HepG2 (cell line): ENCODE results near the gene AGBL3. TPM values are rescaled to one million over a fixed set of nuclear protein-coding genes. Genes with fewer than 3 reads are reported as not detected.

Experiments
- CCDC6 ChIP-seq: sonication (generic); formaldehyde crosslinking; IDR thresholded peaks from 2 replicates; pipeline ENCODE4 v1.8.1; 2022; ENCODE audit warnings: mild to moderate bottlenecking, missing genetic modification reagents, moderate library complexity
- HDAC6 ChIP-seq: fragments of 200-600 bp; sonication (generic); IDR thresholded peaks from 2 replicates; pipeline ENCODE4 v1.7.0; 2017; ENCODE audit warnings: mild to moderate bottlenecking, antibody characterized with exemption, low read length, low read depth
- JDP2 ChIP-seq: sonication (generic); formaldehyde crosslinking; IDR thresholded peaks from 2 replicates; pipeline ENCODE4 v1.8.1; 2022; ENCODE audit warnings: missing genetic modification reagents, borderline replicate concordance
- KDM5A ChIP-seq: fragments of 200-600 bp; sonication (generic); IDR thresholded peaks from 2 replicates; pipeline ENCODE4 v1.7.0; 2018; ENCODE audit warnings: antibody characterized with exemption, mild to moderate bottlenecking, low read length, borderline replicate concordance
- MED13 ChIP-seq: sonication (generic); formaldehyde crosslinking; IDR thresholded peaks from 2 replicates; pipeline ENCODE4 v1.5.0; 2020; ENCODE audit warnings: missing genetic modification reagents
- MLLT10 ChIP-seq: sonication (generic); formaldehyde crosslinking; IDR thresholded peaks from 2 replicates; pipeline ENCODE4 v1.4.0; 2020; ENCODE audit warnings: missing genetic modification reagents
- MYNN ChIP-seq: sonication (generic); formaldehyde crosslinking; IDR thresholded peaks from 2 replicates; pipeline ENCODE4 v1.4.0; 2020; ENCODE audit warnings: mild to moderate bottlenecking, low read depth, missing genetic modification reagents
- NR2C2 ChIP-seq: sonication (generic); formaldehyde crosslinking; IDR thresholded peaks from 2 replicates; pipeline ENCODE4 v1.4.0; 2020; ENCODE audit warnings: missing genetic modification reagents, mild to moderate bottlenecking, moderate library complexity, borderline replicate concordance
- NRL ChIP-seq: sonication (generic); formaldehyde crosslinking; IDR thresholded peaks from 2 replicates; pipeline ENCODE4 v1.5.0; 2020; ENCODE audit warnings: missing genetic modification reagents, mild to moderate bottlenecking, moderate library complexity, borderline replicate concordance
- PCBP1 ChIP-seq: fragments of 200-400 bp; formaldehyde crosslinking; IDR thresholded peaks from 2 replicates; pipeline ENCODE4 v1.6.1; 2017; ENCODE audit warnings: mild to moderate bottlenecking, low read depth, low read length, borderline replicate concordance
- SMAD1 ChIP-seq: sonication (generic); formaldehyde crosslinking; IDR thresholded peaks from 2 replicates; pipeline ENCODE4 v1.4.0; 2020; ENCODE audit warnings: missing genetic modification reagents, low read depth, mild to moderate bottlenecking, borderline replicate concordance
- SRSF9 ChIP-seq: fragments of 200-400 bp; formaldehyde crosslinking; IDR thresholded peaks from 2 replicates; pipeline ENCODE4 v1.6.1; 2018; ENCODE audit warnings: borderline replicate concordance, mild to moderate bottlenecking, low read depth, low read length; ENCODE audit not compliant: insufficient read depth, poor library complexity, severe bottlenecking
- TP53 ChIP-seq: sonication (generic); formaldehyde crosslinking; conservative IDR thresholded peaks from 2 replicates; pipeline ENCODE4 v1.4.0; 2020; ENCODE audit warnings: missing genetic modification reagents
- ZBTB20 ChIP-seq: sonication (generic); formaldehyde crosslinking; IDR thresholded peaks from 2 replicates; pipeline ENCODE4 v1.8.1; 2023; ENCODE audit warnings: missing genetic modification reagents, low read depth, mild to moderate bottlenecking, borderline replicate concordance
- ZNF3 ChIP-seq: IDR thresholded peaks from 2 replicates; pipeline ENCODE4 v1.7.0; 2017; ENCODE audit warnings: inconsistent platforms
- ZSCAN20 ChIP-seq: sonication (generic); formaldehyde crosslinking; IDR thresholded peaks from 2 replicates; pipeline ENCODE4 v1.4.0; 2020; ENCODE audit warnings: missing genetic modification reagents, mild to moderate bottlenecking, borderline replicate concordance
- polyA plus RNA-seq, 8 experiments: library from polyadenylated mRNA; depleted of rRNA in 3 of 8; stranded (reverse) in 7 of 8; unstranded in 1 of 8; fragments of >200 nt; fragmentation: Illumina TruSeq in 4 of 8; extraction: Trizol in 4 of 8; gene quantifications; 2 replicates each; pipeline versions ENCODE4 v1.2.1 to v1.2.3, GENCODE V29; 2011 to 2016; ENCODE audit warnings: low read depth in 4 of 8, missing spikeins in 1 of 8, mixed read lengths in 1 of 8; ENCODE audit not compliant: insufficient read depth in 1 of 8
- total RNA-seq, 5 experiments: library from RNA; depleted of rRNA; stranded (reverse); fragments of >200 nt; fragmentation: Illumina TruSeq; extraction: Trizol; gene quantifications; 2 replicates each; pipeline ENCODE4 v1.2.3, GENCODE V29; 2016; ENCODE audit warnings: low read depth in 1 of 5
- TF ChIP-seq, protein P1 (sequence below), 2 experiments: sonication (generic) in 1 of 2; formaldehyde crosslinking in 1 of 2; IDR thresholded peaks; 2 replicates each; pipeline versions ENCODE4 v1.5.1 to v1.6.1; 2011 to 2020; ENCODE audit warnings: borderline replicate concordance in 1 of 2, low read depth in 1 of 2, low read length in 1 of 2, mild to moderate bottlenecking in 1 of 2, missing genetic modification reagents in 1 of 2, moderate library complexity in 1 of 2
- TF ChIP-seq, protein P2 (sequence below): IDR thresholded peaks from 2 replicates; pipeline ENCODE4 v1.6.1; 2016; ENCODE audit warnings: missing biosample characterization, missing genetic modification reagents, low read depth
- TF ChIP-seq, protein P3 (sequence below): sonication (generic); formaldehyde crosslinking; IDR thresholded peaks from 2 replicates; pipeline ENCODE4 v1.5.0; 2020; ENCODE audit warnings: mild to moderate bottlenecking, missing genetic modification reagents
- TF ChIP-seq, protein P4 (sequence below): IDR thresholded peaks from 2 replicates; pipeline ENCODE4 v1.6.1; 2012; ENCODE audit warnings: inconsistent platforms
- TF ChIP-seq, protein P5 (sequence below): sonication (generic); formaldehyde crosslinking; IDR thresholded peaks from 2 replicates; pipeline ENCODE4 v1.4.0; 2020; ENCODE audit warnings: mild to moderate bottlenecking, missing genetic modification reagents

AGBL3 gene
- total and polyA plus RNA-seq, 2 of the 13 experiments (the other 11 are each of a cell fraction or from before 2014, with no cell fraction given): 2.2 to 7.2 TPM

DNA sequence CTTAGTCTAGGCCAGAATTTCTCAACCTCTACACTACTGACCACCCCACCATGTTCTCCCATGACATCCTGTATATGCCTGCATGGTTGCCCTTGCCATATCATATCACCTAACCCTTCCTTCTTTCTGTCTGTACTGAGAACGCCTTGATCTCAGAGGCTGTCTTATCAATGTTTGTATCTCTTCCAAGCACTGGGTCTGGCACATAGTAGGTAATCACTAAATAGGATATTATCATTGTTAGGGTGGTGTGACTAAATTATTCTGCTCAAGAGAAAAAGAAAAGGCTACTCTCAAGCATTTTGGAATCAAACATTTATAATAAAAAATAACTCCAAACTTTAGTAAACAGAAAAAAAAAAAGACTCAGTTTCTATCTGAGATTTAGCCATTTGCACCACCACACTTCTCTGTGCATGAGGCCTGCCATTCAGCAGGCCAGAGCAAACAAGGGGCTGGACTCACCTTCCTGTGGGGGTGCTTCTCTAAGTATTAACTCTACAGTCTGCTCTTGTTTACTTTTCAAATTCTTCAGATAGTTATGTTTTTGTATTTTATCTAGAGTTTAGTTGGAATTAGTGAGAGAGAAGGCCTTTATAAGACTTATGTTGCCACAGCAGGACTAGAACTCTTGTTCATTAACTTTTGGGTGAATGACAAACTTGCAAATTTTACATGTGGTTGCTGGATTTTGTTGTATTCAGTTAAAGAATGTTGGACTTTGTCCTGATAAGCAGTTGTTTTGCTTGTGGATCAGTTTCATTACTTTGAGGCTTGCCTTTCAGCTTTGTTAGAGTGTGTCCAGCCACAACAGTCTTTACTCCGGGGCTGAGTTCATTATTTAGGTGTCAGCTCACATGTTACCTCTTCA, 5.4 kb downstream of the AGBL3 start (continued):
- no peak for TF ChIP-seq JDP2 (CRISPR knock-in tag)
- no peak for TF ChIP-seq MYNN
- TF ChIP-seq, protein P1, sequence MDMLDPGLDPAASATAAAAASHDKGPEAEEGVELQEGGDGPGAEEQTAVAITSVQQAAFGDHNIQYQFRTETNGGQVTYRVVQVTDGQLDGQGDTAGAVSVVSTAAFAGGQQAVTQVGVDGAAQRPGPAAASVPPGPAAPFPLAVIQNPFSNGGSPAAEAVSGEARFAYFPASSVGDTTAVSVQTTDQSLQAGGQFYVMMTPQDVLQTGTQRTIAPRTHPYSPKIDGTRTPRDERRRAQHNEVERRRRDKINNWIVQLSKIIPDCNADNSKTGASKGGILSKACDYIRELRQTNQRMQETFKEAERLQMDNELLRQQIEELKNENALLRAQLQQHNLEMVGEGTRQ (IDR thresholded peaks at IDR 0.05; ENCODE audit: low read depth, low read length): no peak
- TF ChIP-seq, protein P1 (CRISPR knock-in tag; IDR thresholded peaks at IDR 0.05; ENCODE audit: borderline replicate concordance): no peak
- TF ChIP-seq NR2C2 (CRISPR knock-in tag): no peak
- no peak for TF ChIP-seq TP53 (CRISPR knock-in tag)
- TF ChIP-seq SMAD1 (CRISPR knock-in tag): no peak
- TF ChIP-seq, protein P2, sequence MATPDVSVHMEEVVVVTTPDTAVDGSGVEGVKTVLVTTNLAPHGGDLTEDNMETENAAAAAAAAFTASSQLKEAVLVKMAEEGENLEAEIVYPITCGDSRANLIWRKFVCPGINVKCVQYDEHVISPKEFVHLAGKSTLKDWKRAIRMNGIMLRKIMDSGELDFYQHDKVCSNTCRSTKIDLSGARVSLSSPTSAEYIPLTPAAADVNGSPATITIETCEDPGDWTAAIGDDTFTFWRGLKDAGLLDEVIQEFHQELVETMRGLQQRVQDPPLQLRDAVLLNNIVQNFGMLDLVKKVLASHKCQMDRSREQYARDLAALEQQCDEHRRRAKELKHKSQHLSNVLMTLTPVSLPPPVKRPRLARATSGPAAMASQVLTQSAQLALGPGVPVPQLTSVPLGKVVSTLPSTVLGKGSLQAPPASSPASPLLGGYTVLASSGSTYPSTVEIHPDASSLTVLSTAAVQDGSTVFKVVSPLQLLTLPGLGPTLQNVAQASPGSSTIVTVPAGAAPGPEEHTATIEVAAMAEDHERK (CRISPR knock-in tag): no peak
- TF ChIP-seq SRSF9: no peak
- TF ChIP-seq MLLT10: no peak
- TF ChIP-seq PCBP1: no peak
- TF ChIP-seq CCDC6 (CRISPR knock-in tag): no peak
- TF ChIP-seq HDAC6: no peak
- TF ChIP-seq, protein P3, sequence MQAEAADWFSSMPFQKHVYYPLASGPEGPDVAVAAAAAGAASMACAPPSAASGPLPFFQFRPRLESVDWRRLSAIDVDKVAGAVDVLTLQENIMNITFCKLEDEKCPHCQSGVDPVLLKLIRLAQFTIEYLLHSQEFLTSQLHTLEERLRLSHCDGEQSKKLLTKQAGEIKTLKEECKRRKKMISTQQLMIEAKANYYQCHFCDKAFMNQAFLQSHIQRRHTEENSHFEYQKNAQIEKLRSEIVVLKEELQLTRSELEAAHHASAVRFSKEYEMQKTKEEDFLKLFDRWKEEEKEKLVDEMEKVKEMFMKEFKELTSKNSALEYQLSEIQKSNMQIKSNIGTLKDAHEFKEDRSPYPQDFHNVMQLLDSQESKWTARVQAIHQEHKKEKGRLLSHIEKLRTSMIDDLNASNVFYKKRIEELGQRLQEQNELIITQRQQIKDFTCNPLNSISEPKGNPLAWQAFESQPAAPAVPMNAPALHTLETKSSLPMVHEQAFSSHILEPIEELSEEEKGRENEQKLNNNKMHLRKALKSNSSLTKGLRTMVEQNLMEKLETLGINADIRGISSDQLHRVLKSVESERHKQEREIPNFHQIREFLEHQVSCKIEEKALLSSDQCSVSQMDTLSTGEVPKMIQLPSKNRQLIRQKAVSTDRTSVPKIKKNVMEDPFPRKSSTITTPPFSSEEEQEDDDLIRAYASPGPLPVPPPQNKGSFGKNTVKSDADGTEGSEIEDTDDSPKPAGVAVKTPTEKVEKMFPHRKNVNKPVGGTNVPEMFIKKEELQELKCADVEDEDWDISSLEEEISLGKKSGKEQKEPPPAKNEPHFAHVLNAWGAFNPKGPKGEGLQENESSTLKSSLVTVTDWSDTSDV (CRISPR knock-in tag): no peak
- no peak for TF ChIP-seq NRL (CRISPR knock-in tag)
- TF ChIP-seq, protein P4, sequence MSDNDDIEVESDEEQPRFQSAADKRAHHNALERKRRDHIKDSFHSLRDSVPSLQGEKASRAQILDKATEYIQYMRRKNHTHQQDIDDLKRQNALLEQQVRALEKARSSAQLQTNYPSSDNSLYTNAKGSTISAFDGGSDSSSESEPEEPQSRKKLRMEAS: peak; percentile 81
- no peak for TF ChIP-seq ZSCAN20 (CRISPR knock-in tag)
- TF ChIP-seq KDM5A: no peak
- TF ChIP-seq ZNF3 (CRISPR knock-in tag): peak; percentile 24; the same call in 1 of the 2 replicates
- peak; percentile 78; the same call in 1 of the 2 replicates for TF ChIP-seq ZBTB20 (CRISPR knock-in tag)
- TF ChIP-seq, protein P5, sequence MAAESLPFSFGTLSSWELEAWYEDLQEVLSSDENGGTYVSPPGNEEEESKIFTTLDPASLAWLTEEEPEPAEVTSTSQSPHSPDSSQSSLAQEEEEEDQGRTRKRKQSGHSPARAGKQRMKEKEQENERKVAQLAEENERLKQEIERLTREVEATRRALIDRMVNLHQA (CRISPR knock-in tag): no peak
- peak; percentile 38; the same call in 1 of the 2 replicates for TF ChIP-seq MED13 (CRISPR knock-in tag)
